K562 (cell line): ENCODE data around the gene RRM2. TPM values are rescaled to one million over a fixed set of nuclear protein-coding genes. Genes with fewer than 3 reads are reported as not detected.

Experiments
- ATAC-seq: fragments of 200-7000 bp; cut with Tn5 transposase; 3 replicates; pipeline ENCODE4 v1.9.1; 2020; ENCODE audit warnings: moderate library complexity
- BruUV-seq: library from RNA; stranded (reverse); fragments of 400-500 nt; replicated peaks from 2 replicates; lab custom pipeline; 2021; lab: Mats Ljungman, UMichigan
- CTCF ChIA-PET: fragments of 300-600 bp; formaldehyde crosslinking; extraction: SDS; loops from one replicate; lab custom pipeline; 2021; ENCODE audit warnings: low intra/inter-chr PET ratio; lab: Yijun Ruan, JAX
- POLR2A ChIA-PET: fragments of 300-600, 350-650 bp; sonication (Branson Sonifier 250); formaldehyde crosslinking; extraction: SDS; loops from one replicate; lab custom pipeline; 2021; ENCODE audit warnings: antibody characterized with exemption, inconsistent platforms; lab: Yijun Ruan, JAX
- DNase-seq, 4 experiments: peaks; one replicate each; pipeline versions ENCODE4 v3.0.0 to v3.0.0-alpha.2; 2011 to 2018; ENCODE audit warnings: low spot score in 3 of 4, mixed read lengths in 3 of 4; ENCODE audit errors: extremely low read depth in 1 of 4
- FAIRE-seq: peaks from 2 replicates; lab custom pipeline; 2011; peaks lifted over from hg19 to GRCh38; lab: Jason Lieb, UNC
- H2AFZ ChIP-seq: 2 replicates; pipeline ENCODE4 v1.6.0; 2011; ENCODE audit warnings: low read depth, low read length, control low read depth, inconsistent platforms
- H3K27ac ChIP-seq: fragments of 200-600 bp; 3 replicates; pipeline ENCODE4 v1.8.0; 2011; ENCODE audit warnings: low read depth, mild to moderate bottlenecking, control low read depth, inconsistent platforms, low read length, moderate library complexity, mixed read lengths; ENCODE audit errors: extremely low read depth
- H3K27me3 ChIP-seq, 2 experiments: fragments of 300-600 bp in 1 of 2; 2 replicates in 1 of 2; 3 replicates in 1 of 2; pipeline versions ENCODE4 v1.6.0 to v1.8.0; 2011; ENCODE audit warnings: inconsistent platforms in 2 of 2, low read length in 2 of 2, mild to moderate bottlenecking in 1 of 2, mixed read lengths in 1 of 2, moderate library complexity in 1 of 2; ENCODE audit not compliant: control insufficient read depth in 2 of 2, insufficient read depth in 2 of 2
- H3K36me3 ChIP-seq: fragments of 300-600 bp; 3 replicates; pipeline ENCODE4 v1.8.0; 2011; ENCODE audit warnings: mild to moderate bottlenecking, low read length, inconsistent platforms; ENCODE audit not compliant: control insufficient read depth, insufficient read depth
- H3K4me1 ChIP-seq, 2 experiments: fragments of 200-600 bp in 1 of 2; replicated peaks in 1 of 2; 2 replicates in 1 of 2; 3 replicates in 1 of 2; pipeline versions ENCODE4 v1.5.1 to v1.8.0; 2011; ENCODE audit warnings: inconsistent platforms in 2 of 2, low read length in 2 of 2, mild to moderate bottlenecking in 1 of 2, mixed read lengths in 1 of 2, moderate library complexity in 1 of 2; ENCODE audit not compliant: control insufficient read depth in 2 of 2, insufficient read depth in 2 of 2
- H3K4me2 ChIP-seq: 2 replicates; pipeline ENCODE4 v1.6.1; 2011; ENCODE audit warnings: low read length, control low read depth, inconsistent platforms, mixed read lengths; ENCODE audit not compliant: insufficient read depth
- H3K4me3 ChIP-seq: fragments of 200-600 bp; sonication (generic), shearing (Covaris generic); 2 replicates; pipeline ENCODE4 v1.5.1; 2016; ENCODE audit warnings: control low read depth, inconsistent platforms
- H3K79me2 ChIP-seq: fragments of 200-600 bp; 3 replicates; pipeline ENCODE4 v1.8.0; 2011; ENCODE audit warnings: low read length, inconsistent platforms; ENCODE audit not compliant: control insufficient read depth, insufficient read depth
- H3K9ac ChIP-seq, 2 experiments: 2 replicates each; pipeline versions ENCODE4 v1.6.0 to v1.6.1; 2011; ENCODE audit warnings: low read depth in 2 of 2, low read length in 2 of 2, control low read depth in 1 of 2, inconsistent platforms in 1 of 2, mild to moderate bottlenecking in 1 of 2, mixed read lengths in 1 of 2; ENCODE audit not compliant: insufficient read depth in 1 of 2
- H3K9me1 ChIP-seq: one replicate; pipeline ENCODE4 v1.6.0; 2011; ENCODE audit warnings: inconsistent platforms, mild to moderate bottlenecking, low read length, moderate library complexity; ENCODE audit not compliant: control insufficient read depth, insufficient read depth
- H3K9me3 ChIP-seq: replicated peaks from 2 replicates; pipeline ENCODE4 v1.5.1; 2011; ENCODE audit warnings: low read depth, low read length, inconsistent platforms; ENCODE audit not compliant: control insufficient read depth, insufficient read depth
- H4K20me1 ChIP-seq: replicated peaks from 2 replicates; pipeline ENCODE4 v1.6.1; 2011; ENCODE audit warnings: low read length, inconsistent platforms, mixed read lengths; ENCODE audit not compliant: control insufficient read depth, insufficient read depth
- CBX3 ChIP-seq, 2 experiments: IDR thresholded peaks; 1 replicate in 1 of 2; 2 replicates in 1 of 2; pipeline ENCODE4 v1.6.1; 2012; ENCODE audit warnings: inconsistent platforms in 2 of 2, low read length in 2 of 2, borderline replicate concordance in 1 of 2, control low read depth in 1 of 2
- CEBPB ChIP-seq: fragments of 450-650 bp; IDR thresholded peaks from 2 replicates; pipeline ENCODE4 v1.6.1; 2016; ENCODE audit warnings: missing genetic modification characterization, missing compliant biosample characterization
- RFX1 ChIP-seq: fragments of 450-650 bp; IDR thresholded peaks from 2 replicates; pipeline ENCODE4 v1.6.1; 2016; ENCODE audit warnings: mild to moderate bottlenecking, moderate library complexity
- RFX7 ChIP-seq: fragments of 250-450 bp; sonication (Bioruptor Pico); IDR thresholded peaks from 2 replicates; pipeline ENCODE4 v1.5.1; 2021; ENCODE audit warnings: mild to moderate bottlenecking
- SIN3B ChIP-seq: fragments of 450-650 bp; IDR thresholded peaks from 2 replicates; pipeline ENCODE4 v1.6.1; 2017; ENCODE audit warnings: low read depth, mild to moderate bottlenecking, moderate library complexity
- TGIF2 ChIP-seq: sonication (generic); formaldehyde crosslinking; IDR thresholded peaks from 2 replicates; pipeline ENCODE4 v1.8.1; 2022; ENCODE audit warnings: mild to moderate bottlenecking, missing genetic modification reagents, moderate library complexity
- ZFP36 ChIP-seq: fragments of 150-350 bp; IDR thresholded peaks from 2 replicates; pipeline ENCODE4 v1.6.1; 2018; ENCODE audit warnings: low read length, low read depth; ENCODE audit not compliant: partially characterized antibody
- ZNF212 ChIP-seq: fragments of 450-650 bp; formaldehyde crosslinking; IDR thresholded peaks from 2 replicates; pipeline ENCODE4 v1.4.0; 2020; ENCODE audit warnings: mild to moderate bottlenecking
- ZNF217 ChIP-seq: sonication (generic); formaldehyde crosslinking; IDR thresholded peaks from 2 replicates; pipeline ENCODE4 v1.8.0; 2022; ENCODE audit warnings: mild to moderate bottlenecking, missing genetic modification reagents
- WGBS: fragments of 100-300 bp; shearing (Covaris generic); methylation state at CpG from one replicate; pipeline ENCODE4 v1.1.6; 2016; ENCODE audit warnings: low coverage, mixed read lengths; ENCODE audit not compliant: insufficient coverage; ENCODE audit errors: missing lambda C conversion rate; 5-methylcytosine and 5-hydroxymethylcytosine counted together
- in situ Hi-C: fragments of 300-500 bp; cut with MboI; formaldehyde crosslinking; loops from 4 replicates; pipeline ENCODE4 v1.15.0; 2018; ENCODE audit warnings: inconsistent platforms, mixed read lengths
- intact Hi-C: fragments of 100-400 bp; cut with micrococcal nuclease; formaldehyde crosslinking; loops from 2 replicates; pipeline ENCODE4 v1.14.2; 2022
- polyA plus RNA-seq, 8 experiments: library from polyadenylated mRNA; depleted of rRNA in 4 of 8; stranded (reverse) in 5 of 8; unstranded in 3 of 8; fragments of >200 nt; fragmentation: Nextera tagmentation in 2 of 8; fragmentation: Illumina TruSeq in 1 of 8; extraction: Ambion mirVana in 2 of 8; extraction: Trizol in 1 of 8; gene quantifications; 2 replicates each; pipeline versions ENCODE4 v1.2.1 to v1.2.3, GENCODE V29; 2011 to 2014; ENCODE audit warnings: inconsistent platforms in 1 of 8, missing spikeins in 1 of 8
- total RNA-seq, 7 experiments: library from RNA; depleted of rRNA in 6 of 7; stranded (reverse); fragments of >200 nt in 6 of 7; fragmentation: Illumina TruSeq in 2 of 7; extraction: Trizol in 2 of 7; gene quantifications; 2 replicates each; pipeline versions ENCODE4 v1.2.1 to v1.2.3, GENCODE V29; 2011 to 2021; ENCODE audit warnings: low replicate concordance in 1 of 7

RRM2 gene
- total and polyA plus RNA-seq, 9 of the 15 experiments (the other 6 are each of a cell fraction or from before 2014, with no cell fraction given), result 50.1 to 244 (median 128) TPM

- Histone ChIP-seq H3K36me3 (peaks cover 7% of the 10 kb centered on the region; the same call in 2 of the 3 replicates), H3K4me1 (peaks cover 0 to 11% of the 10 kb centered on the region in 2 experiments; a peak in 2 of 5 replicates), H4K20me1 (peaks cover 8% of the 10 kb centered on the region; the same call in 1 of the 2 replicates), H3K79me2 (no peaks in the 10 kb centered on the region), H3K27me3 (no peaks in the 10 kb centered on the region), H3K4me3 (no peak overlapping the region), H3K9me1 (no peaks in the 10 kb centered on the region), H3K9me3 (no peaks in the 10 kb centered on the region), H3K4me2 (no peak overlapping the region), H3K27ac (no peak overlapping the region), H3K9ac (no peak overlapping the region; a peak in 1 of 4 replicates), H2AFZ (no peak overlapping the region)
- ChIA-PET POLR2A (interaction anchor here (0.9 to 1.4 kb wide), 2 partner anchors 9 to 38 kb away, joined by 3 to 4 read pairs; no protein-coding TSS in a partner anchor), CTCF (no interaction called here)
- no peak for ATAC-seq
- no peak for DNase-seq
- TF ChIP-seq ZFP36, result no peak
- TF ChIP-seq ZNF217 (CRISPR knock-in tag), result no peak
- no peak for TF ChIP-seq ZNF212 (CRISPR knock-in tag)
- no peak for TF ChIP-seq SIN3B
- no peak for TF ChIP-seq CEBPB (tag)
- no peak for TF ChIP-seq RFX1
- no peak for TF ChIP-seq RFX7 (CRISPR knock-in tag)
- TF ChIP-seq CBX3 (IDR thresholded peaks at IDR 0.05; ENCODE audit: borderline replicate concordance in 1 of 2, low read length in 2 of 2), result no peak
- TF ChIP-seq TGIF2 (CRISPR knock-in tag), result no peak
- intact Hi-C loops, result no loop called here
- WGBS, result 60% methylated on average over 7 of the region's 9 CpGs
- in situ Hi-C loops, result no loop called here
- no TSS peak for BruUV-seq
- no peak for FAIRE-seq
Observed at GRCh38 chr2:10170256-10170655, 47.7 kb downstream of the RRM2 start.
